Measurements from ENCODE around the gene ATG7. TPM values are rescaled to one million over a fixed set of nuclear protein-coding genes. Genes with fewer than 3 reads are reported as not detected.
"Not testable (repeated sequence)": the region's sequence is repeated elsewhere in the genome, so short reads cannot be mapped to it uniquely, and the experiment has no call there.

ATG7 gene
- total RNA-seq, 2 experiments from 2014 or later = 25.1 to 28.2 TPM

DNA sequence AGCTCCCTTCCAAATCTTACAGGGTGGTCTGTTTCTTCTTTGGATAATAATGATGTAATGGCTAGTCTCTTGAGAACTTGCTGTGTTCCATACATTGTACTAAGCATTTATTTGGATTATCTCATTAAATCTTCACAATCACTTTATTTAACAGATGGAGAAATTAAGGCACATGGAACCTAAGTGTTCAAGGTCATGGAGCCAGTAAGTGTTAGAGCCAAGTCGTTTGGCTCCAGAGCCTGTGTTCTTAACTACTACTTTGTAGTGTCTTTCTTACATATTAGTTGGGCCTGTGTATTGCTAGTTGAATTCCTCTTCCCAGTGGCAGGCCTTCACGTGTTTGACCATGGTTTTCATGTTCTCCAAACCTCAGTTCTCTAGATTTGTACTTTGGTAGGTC is 177.8 kb downstream of the ATG7 start:
- Mint-ChIP-seq H3K27me3 (no peaks in the 10 kb centered on the region), H3K4me3 (no peak overlapping the region), H3K9me3 (no peaks in the 10 kb centered on the region), H3K4me1 (peaks cover 1% of the 10 kb centered on the region), H3K27ac (no peak overlapping the region), H3K36me3 (peaks cover 4% of the 10 kb centered on the region)
- DNase-seq = no peak

DNA sequence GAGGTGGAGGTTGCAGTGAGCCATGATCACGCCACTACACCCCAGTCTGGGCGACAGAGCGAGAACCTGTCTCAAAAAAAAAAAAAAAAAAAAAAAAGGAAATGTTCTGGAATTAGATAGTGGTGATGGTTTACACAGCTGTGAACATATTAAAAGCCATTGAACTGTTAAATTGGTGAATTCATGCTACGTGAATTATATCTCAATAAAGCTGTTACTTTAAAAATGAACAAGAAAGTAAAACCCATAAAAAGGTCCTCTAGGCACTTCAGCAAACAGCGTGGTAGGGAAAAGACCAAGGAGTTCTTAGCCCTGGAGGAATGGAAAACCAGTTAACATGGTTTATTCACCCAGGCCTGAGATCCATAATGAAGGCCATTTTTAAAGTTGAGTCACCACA is 180.1 kb downstream of the ATG7 start:
- no peak overlapping the region for H3K4me3 Mint-ChIP-seq
- DNase-seq = no peak
- H3K9me3 Mint-ChIP-seq = no peaks in the 10 kb centered on the region
- H3K27ac Mint-ChIP-seq = no peak overlapping the region
- H3K36me3 Mint-ChIP-seq = no peaks in the 10 kb centered on the region
- H3K27me3 Mint-ChIP-seq = no peaks in the 10 kb centered on the region
- peaks cover 1% of the 10 kb centered on the region for H3K4me1 Mint-ChIP-seq

DNA sequence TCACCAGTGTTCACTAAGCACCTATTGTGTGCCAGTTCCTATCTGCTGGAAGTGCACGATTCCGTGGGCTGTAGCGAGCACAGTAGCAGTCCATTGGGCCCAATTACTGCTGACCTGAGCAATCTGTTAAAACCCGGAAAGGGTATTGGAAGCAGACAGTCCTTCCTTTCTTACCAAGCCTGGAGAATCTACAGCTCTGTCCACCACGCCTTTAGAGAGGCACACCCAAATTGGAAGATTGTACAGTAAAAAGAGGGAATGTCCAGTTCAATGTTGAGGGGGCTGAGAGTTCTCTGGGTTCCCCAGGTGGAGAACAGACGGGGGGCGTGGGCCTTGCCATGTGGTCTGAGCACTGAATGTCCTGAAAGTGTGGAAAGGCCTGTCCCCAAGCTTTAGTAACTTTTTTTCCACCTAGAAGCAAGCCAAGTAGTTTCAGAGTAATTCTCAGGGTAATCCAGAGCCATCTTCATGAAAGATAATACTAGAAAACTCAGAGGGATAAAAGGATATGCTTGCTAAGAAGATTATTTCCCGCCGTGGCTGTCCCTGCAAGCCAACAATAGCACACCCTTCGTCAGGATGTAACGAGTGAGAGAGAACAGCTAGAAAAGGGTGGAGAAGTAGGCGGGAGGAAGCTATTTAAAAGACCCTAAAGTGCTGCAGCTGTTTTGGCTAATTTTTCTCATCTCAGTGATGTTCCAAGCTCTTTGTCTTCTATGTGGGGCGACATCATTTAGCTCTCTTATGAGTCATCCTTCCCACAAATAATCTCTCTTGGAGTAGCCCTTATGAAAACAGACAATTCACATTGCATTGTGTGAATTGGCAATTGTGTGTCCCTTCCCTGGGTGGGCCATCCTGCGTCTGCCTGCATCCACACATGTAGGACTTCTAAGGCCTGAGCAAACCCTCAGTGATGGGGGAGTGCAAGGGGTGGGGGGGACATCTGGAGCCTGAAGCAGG is 181.0 kb downstream of the ATG7 start:
- Mint-ChIP-seq H3K27me3 (no peaks in the 10 kb centered on the region), H3K4me3 (no peak overlapping the region), H3K36me3 (peaks cover 5% of the 10 kb centered on the region), H3K9me3 (no peaks in the 10 kb centered on the region), H3K27ac (no peak overlapping the region), H3K4me1 (peaks cover 1% of the 10 kb centered on the region)
- no peak for DNase-seq

GRCh38 chr3:11455956-11456355 is 183.8 kb downstream of the ATG7 start:
- no peak for DNase-seq
- Mint-ChIP-seq H3K27me3 (no peaks in the 10 kb centered on the region), H3K36me3 (peaks cover 5% of the 10 kb centered on the region), H3K27ac (no peak overlapping the region), H3K4me1 (peaks cover 1% of the 10 kb centered on the region), H3K4me3 (no peak overlapping the region), H3K9me3 (no peaks in the 10 kb centered on the region)

- H3K4me1 Mint-ChIP-seq = peaks cover 1% of the 10 kb centered on the region
- no peak overlapping the region for H3K4me3 Mint-ChIP-seq
- no peak for DNase-seq
- no peaks in the 10 kb centered on the region for H3K9me3 Mint-ChIP-seq
- H3K27ac Mint-ChIP-seq = no peak overlapping the region
- peaks cover 5% of the 10 kb centered on the region for H3K36me3 Mint-ChIP-seq
- no peaks in the 10 kb centered on the region for H3K27me3 Mint-ChIP-seq
Measured at GRCh38 chr3:11457135-11457534, 184.9 kb downstream of the ATG7 start.

DNA sequence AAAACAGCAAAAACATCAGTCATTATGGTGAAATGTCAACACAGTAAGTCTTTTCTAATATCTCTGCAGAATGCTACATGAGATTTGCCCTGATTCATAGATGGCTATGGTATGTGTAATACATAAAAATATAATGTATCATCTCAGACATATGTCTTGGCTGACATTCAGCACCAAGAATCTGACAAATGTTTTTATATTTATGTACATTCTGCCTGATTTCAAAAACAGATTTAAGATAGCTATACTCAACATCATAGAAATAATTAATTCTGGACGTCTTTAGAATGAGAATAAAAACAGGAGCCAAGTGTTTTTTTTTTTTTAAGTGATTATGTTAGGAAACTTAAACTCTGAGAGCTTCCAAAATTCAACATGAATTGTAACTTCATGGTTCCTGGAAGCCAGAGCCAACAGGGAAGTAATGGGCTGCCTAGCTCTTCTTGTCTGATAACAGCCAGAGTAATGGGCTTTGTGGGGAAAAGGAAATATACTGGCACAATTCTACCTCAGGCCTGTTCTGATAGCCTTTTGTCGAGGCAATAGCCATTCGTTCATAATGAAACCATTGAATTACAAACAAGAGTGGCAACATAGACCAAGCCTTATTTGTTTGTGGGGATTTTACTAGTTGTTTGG is 187.1 kb downstream of the ATG7 start:
- Mint-ChIP-seq H3K27ac (no peak overlapping the region), H3K9me3 (no peaks in the 10 kb centered on the region)

GRCh38 chr3:11461226-11461625 is 189.0 kb downstream of the ATG7 start:
- Mint-ChIP-seq H3K9me3 (no peaks in the 10 kb centered on the region), H3K36me3 (peaks cover 5% of the 10 kb centered on the region), H3K27ac (no peak overlapping the region), H3K4me1 (no peaks in the 10 kb centered on the region), H3K4me3 (no peak overlapping the region), H3K27me3 (no peaks in the 10 kb centered on the region)
- no peak for DNase-seq

More for the DNA sequence above, 187.1 kb downstream of the ATG7 start:
- Mint-ChIP-seq H3K4me1 (no peaks in the 10 kb centered on the region), H3K36me3 (peaks cover 5% of the 10 kb centered on the region), H3K4me3 (no peak overlapping the region), H3K27me3 (no peaks in the 10 kb centered on the region)
- no peak for DNase-seq

DNA sequence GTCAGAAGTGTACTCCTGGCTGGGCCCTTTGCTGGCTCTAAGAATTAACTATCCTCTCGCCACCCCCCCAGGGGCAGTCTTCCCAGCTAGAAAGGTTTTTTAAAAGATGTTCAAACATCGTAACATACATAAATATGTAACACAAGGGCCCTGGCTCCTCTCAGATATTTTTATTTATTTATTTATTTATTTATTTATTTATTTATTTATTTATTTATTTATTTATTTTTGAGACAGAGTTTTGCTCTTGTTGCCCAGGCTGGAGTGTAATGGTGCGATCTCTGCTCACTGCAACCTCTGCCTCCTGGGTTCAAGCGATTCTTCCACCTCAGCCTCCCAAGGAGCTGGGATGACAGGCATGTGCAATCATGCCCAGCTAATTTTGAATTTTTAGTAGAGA is 190.5 kb downstream of the ATG7 start:
- H3K27ac Mint-ChIP-seq, H3K4me1 Mint-ChIP-seq, DNase-seq, H3K4me3 Mint-ChIP-seq, H3K9me3 Mint-ChIP-seq, H3K36me3 Mint-ChIP-seq, H3K27me3 Mint-ChIP-seq: not testable (repeated sequence)

GRCh38 chr3:11463591-11463990 is 191.4 kb downstream of the ATG7 start:
- H3K9me3 Mint-ChIP-seq = no peaks in the 10 kb centered on the region
- H3K36me3 Mint-ChIP-seq = no peaks in the 10 kb centered on the region
- no peak overlapping the region for H3K27ac Mint-ChIP-seq
- no peak overlapping the region for H3K4me3 Mint-ChIP-seq
- no peaks in the 10 kb centered on the region for H3K4me1 Mint-ChIP-seq
- H3K27me3 Mint-ChIP-seq = no peaks in the 10 kb centered on the region
- DNase-seq = no peak

DNA sequence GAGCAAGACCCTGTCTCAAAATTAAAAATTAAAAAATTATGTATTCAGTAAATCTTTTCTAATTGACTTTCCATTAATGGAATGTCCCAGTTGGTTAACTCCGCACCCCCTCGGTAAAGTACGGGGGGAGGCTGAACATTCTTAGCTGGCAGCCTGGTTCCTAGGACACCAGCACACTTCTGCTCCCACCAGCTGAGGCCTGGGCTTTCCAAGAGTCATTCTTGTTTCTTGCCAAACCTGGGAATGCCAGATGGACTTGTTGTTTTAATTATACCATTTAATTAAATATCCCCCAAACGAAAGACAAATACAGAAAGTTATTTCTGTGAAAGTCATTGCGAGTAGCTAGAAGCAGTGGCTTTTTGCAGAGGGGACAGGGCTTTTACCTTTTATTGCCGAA is 192.2 kb downstream of the ATG7 start:
- no peak overlapping the region for H3K27ac Mint-ChIP-seq
- no peak overlapping the region for H3K4me3 Mint-ChIP-seq
- H3K9me3 Mint-ChIP-seq = no peaks in the 10 kb centered on the region
- no peaks in the 10 kb centered on the region for H3K4me1 Mint-ChIP-seq
- DNase-seq = no peak
- H3K36me3 Mint-ChIP-seq = no peaks in the 10 kb centered on the region
- H3K27me3 Mint-ChIP-seq = no peaks in the 10 kb centered on the region

DNA sequence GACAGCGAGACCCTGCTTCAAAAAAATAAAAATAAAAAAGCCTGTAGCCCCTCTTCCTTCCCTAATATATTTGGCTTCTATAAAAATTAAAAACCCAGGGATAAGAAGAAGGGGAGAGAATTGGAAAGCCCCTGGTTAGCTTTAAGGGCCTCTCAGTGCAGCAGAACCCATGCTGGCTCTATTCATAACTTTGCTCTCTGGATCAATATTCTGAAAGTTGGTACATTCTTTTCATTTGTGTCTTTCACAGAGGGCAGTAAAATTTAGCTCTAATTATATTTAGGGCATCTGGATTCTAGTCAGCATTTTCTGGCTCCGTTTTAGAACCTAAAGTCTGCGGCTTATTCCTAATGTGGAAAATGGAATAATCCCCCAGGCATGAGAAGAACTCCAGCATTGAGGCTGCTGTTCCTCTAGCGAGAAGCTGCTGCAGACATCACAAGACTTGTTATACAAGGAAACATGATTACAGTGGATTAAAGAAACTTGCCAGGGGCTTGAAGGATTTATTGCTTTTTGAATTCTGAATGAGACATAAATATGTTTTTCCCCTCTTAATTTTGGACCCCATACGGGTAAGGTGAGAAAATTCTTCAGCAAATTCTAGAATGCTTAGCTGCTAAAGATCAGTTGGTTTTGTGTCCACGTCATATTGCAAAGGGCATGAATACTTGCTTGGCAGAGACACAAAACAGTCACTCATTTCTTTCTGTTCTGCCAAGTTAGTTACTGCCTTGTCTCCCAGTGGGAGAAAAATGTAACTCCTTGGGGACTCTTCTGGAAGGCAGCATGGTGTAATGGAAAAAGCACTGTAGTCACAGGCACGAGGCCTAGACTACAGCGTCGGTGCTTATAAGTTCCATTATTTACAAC is 193.8 kb downstream of the ATG7 start:
- no peaks in the 10 kb centered on the region for H3K27me3 Mint-ChIP-seq
- no peak overlapping the region for H3K4me3 Mint-ChIP-seq
- no peaks in the 10 kb centered on the region for H3K9me3 Mint-ChIP-seq
- no peak for DNase-seq
- H3K27ac Mint-ChIP-seq = no peak overlapping the region
- no peaks in the 10 kb centered on the region for H3K4me1 Mint-ChIP-seq
- no peaks in the 10 kb centered on the region for H3K36me3 Mint-ChIP-seq

GRCh38 chr3:11467875-11468274 is 195.7 kb downstream of the ATG7 start:
- no peak for DNase-seq
- Mint-ChIP-seq H3K27me3 (no peaks in the 10 kb centered on the region), H3K9me3 (no peaks in the 10 kb centered on the region), H3K4me3 (no peak overlapping the region), H3K27ac (no peak overlapping the region), H3K4me1 (no peaks in the 10 kb centered on the region), H3K36me3 (no peaks in the 10 kb centered on the region)

DNA sequence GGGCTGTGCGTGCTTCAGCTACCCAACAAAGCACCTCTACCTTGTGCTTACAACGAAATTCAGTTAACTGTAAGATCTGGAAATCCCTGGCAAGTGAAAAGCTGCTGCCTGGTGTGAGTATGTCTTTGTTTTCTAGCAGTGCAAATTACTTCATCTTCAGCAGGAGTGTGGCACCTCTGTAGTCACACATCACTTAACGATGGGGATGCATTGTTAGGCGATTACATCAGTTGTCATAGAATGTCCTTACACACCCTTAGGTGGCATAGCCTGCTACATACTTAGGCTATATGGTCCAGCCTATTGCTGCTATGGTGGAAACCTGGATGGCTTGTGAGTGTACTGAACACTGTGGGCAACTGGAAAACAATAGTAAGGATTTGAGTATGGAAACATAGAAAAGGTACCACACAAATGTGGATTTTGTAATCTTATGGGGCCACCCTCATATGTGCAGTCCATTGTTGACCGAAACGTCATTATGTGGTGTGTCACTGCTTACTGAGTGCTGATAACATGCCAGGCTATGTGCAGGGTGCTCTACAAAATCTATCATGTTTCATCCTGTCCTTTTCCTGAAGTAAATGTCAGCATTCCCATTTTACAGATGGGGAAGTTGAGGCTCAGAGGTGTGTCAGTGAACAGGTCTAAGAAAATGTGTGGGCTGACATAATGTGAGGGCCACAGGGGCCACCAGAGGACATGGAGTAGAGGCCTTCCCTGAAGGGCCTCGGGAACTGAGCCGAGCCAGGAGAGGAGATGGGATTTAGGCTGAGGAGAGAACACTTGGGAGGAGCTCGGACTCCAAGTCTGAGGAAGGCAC is 198.0 kb downstream of the ATG7 start:
- no peak for DNase-seq
- Mint-ChIP-seq H3K4me1 (no peaks in the 10 kb centered on the region), H3K4me3 (no peak overlapping the region), H3K9me3 (no peaks in the 10 kb centered on the region), H3K27me3 (no peaks in the 10 kb centered on the region), H3K36me3 (no peaks in the 10 kb centered on the region), H3K27ac (no peak overlapping the region)

DNA sequence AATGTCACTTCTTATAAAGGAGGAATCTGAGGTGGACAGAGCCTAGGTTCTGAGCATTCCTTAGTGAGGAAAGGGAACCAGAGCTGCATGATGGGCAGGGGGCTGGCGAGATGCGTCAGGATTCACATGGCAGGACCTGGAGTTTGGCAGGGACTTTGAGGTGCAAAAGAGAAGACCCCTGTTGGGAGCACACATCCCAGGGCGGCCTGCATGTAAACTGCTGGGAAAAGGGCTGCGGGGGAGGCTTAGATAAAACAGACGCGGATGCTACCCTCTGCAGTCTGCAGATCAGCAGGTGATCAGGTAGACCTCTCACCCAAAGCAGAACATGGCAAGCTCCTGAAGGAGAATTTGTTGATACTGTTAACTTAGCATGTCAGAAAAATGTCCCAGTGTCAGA is 203.1 kb downstream of the ATG7 start:
- Mint-ChIP-seq H3K4me3 (no peak overlapping the region), H3K36me3 (peaks cover 3% of the 10 kb centered on the region), H3K27me3 (no peaks in the 10 kb centered on the region), H3K4me1 (no peaks in the 10 kb centered on the region), H3K27ac (no peak overlapping the region), H3K9me3 (no peaks in the 10 kb centered on the region)
- no peak for DNase-seq

Measured in activated naive CD8-positive, alpha-beta T cell treated with anti-CD3 and anti-CD28 coated beads for 36 hours (primary cell).